Body of pancreas (tissue), 4 donors: ENCODE results near the gene MYLK4.

Experiments
- POLR2A ChIP-seq, 3 donors: fragments of 450-650 bp; IDR thresholded peaks; one replicate each; pipeline ENCODE4 v1.6.1; 2016; ENCODE audit warnings: antibody characterized with exemption in 3 of 3, mild to moderate bottlenecking in 2 of 3
- TF ChIP-seq, protein P1 (sequence below), 7 experiments: fragments of 450-650 bp in 4 of 7; fragments of 200-600 bp in 3 of 7; sonication (generic) in 3 of 7; IDR thresholded peaks; one replicate each; pipeline ENCODE4 v1.5.1; 2016 to 2019; ENCODE audit warnings: antibody characterized with exemption in 7 of 7

DNA sequence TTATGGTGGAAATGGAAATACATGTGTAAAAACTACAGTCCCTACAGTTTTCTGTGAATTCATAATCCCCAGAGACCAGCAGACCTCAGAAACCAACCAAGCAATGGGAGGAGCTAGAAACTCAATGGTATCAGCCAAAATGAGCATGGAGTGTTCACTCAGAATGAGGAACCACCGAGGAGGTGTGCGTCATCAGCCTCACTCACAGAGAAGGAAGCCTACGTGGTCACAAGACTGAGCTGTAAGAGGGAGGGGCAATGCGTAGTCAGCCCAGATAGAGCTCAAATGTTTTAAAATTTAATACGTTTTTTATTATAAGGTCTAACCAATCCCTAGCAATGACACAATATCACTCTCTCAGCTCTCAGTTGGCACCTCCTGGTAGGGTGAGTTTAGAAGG, 17.4 kb downstream of the MYLK4 start:
- TF ChIP-seq, protein P1, sequence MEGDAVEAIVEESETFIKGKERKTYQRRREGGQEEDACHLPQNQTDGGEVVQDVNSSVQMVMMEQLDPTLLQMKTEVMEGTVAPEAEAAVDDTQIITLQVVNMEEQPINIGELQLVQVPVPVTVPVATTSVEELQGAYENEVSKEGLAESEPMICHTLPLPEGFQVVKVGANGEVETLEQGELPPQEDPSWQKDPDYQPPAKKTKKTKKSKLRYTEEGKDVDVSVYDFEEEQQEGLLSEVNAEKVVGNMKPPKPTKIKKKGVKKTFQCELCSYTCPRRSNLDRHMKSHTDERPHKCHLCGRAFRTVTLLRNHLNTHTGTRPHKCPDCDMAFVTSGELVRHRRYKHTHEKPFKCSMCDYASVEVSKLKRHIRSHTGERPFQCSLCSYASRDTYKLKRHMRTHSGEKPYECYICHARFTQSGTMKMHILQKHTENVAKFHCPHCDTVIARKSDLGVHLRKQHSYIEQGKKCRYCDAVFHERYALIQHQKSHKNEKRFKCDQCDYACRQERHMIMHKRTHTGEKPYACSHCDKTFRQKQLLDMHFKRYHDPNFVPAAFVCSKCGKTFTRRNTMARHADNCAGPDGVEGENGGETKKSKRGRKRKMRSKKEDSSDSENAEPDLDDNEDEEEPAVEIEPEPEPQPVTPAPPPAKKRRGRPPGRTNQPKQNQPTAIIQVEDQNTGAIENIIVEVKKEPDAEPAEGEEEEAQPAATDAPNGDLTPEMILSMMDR (IDR thresholded peaks at IDR 0.05), result no peak
- no peak for TF ChIP-seq POLR2A (IDR thresholded peaks at IDR 0.05)
